Right forelimb (tissue), 1 donor: ENCODE measurements around the gene TMTC2.

Experiments
- DNase-seq: peaks from one replicate; pipeline ENCODE4 v3.0.0-alpha.2; 2018

Gene TMTC2

GRCh38 chr12:82964446-82964845, 277.7 kb downstream of the TMTC2 start:
- DNase-seq = no peak

- no peak for DNase-seq
Observed at GRCh38 chr12:82966001-82966559, 279.4 kb downstream of the TMTC2 start.

GRCh38 chr12:82968631-82969367, 282.1 kb downstream of the TMTC2 start:
- DNase-seq = no peak

GRCh38 chr12:82970614-82971013, 283.9 kb downstream of the TMTC2 start:
- no peak for DNase-seq

GRCh38 chr12:82971584-82971983, 284.9 kb downstream of the TMTC2 start:
- DNase-seq = no peak

- DNase-seq = no peak
Observed at GRCh38 chr12:82972624-82973023, 285.9 kb downstream of the TMTC2 start.

- no peak for DNase-seq
Observed at GRCh38 chr12:82973592-82973991, 286.9 kb downstream of the TMTC2 start.

GRCh38 chr12:82981150-82981549, 294.4 kb downstream of the TMTC2 start:
- DNase-seq = no peak

GRCh38 chr12:82994117-82994516, 307.4 kb downstream of the TMTC2 start:
- no peak for DNase-seq

GRCh38 chr12:82996168-82996812, 309.6 kb downstream of the TMTC2 start:
- no peak for DNase-seq

- no peak for DNase-seq
Observed at GRCh38 chr12:82998509-82998908, 311.8 kb downstream of the TMTC2 start.

GRCh38 chr12:83003026-83003425, 316.3 kb downstream of the TMTC2 start:
- no peak for DNase-seq

- DNase-seq = no peak
Observed at GRCh38 chr12:83005534-83006197, 319.0 kb downstream of the TMTC2 start.

- no peak for DNase-seq
Observed at GRCh38 chr12:83008703-83009102, 322.0 kb downstream of the TMTC2 start.

- DNase-seq = no peak
Observed at GRCh38 chr12:83010169-83010804, 323.6 kb downstream of the TMTC2 start.

- peak; percentile 60 for DNase-seq
Observed at GRCh38 chr12:83015390-83016217, 328.9 kb downstream of the TMTC2 start.

- no peak for DNase-seq
Observed at GRCh38 chr12:83016218-83016835, 329.6 kb downstream of the TMTC2 start.

GRCh38 chr12:83016991-83017390, 330.3 kb downstream of the TMTC2 start:
- DNase-seq = no peak

- DNase-seq = peak; percentile 49
Observed at GRCh38 chr12:83018088-83018487, 331.4 kb downstream of the TMTC2 start.

GRCh38 chr12:83027021-83027723, 340.5 kb downstream of the TMTC2 start:
- DNase-seq = no peak

GRCh38 chr12:83031196-83031595, 344.5 kb downstream of the TMTC2 start:
- DNase-seq = no peak
